Brain microvascular endothelial cell (primary cell): Measurements from ENCODE around the gene ZNF254.

Experiments used
- DNase-seq: peaks from one replicate; pipeline ENCODE4 v3.0.0-alpha.2; 2020
- H3K27ac ChIP-seq: fragments of 250-450 bp; sonication (Bioruptor Pico); 2 replicates; pipeline ENCODE4 v1.5.1; 2020; ENCODE audit warnings: mild to moderate bottlenecking, moderate library complexity
- H3K27me3 ChIP-seq: fragments of 250-450 bp; sonication (Bioruptor Pico); replicated peaks from 2 replicates; pipeline ENCODE4 v1.5.1; 2020; ENCODE audit warnings: mild to moderate bottlenecking
- H3K36me3 ChIP-seq: fragments of 250-450 bp; sonication (Bioruptor Pico); replicated peaks from 2 replicates; pipeline ENCODE4 v1.5.1; 2020; ENCODE audit warnings: mild to moderate bottlenecking
- H3K4me3 ChIP-seq: 2 replicates; pipeline ENCODE4 v1.5.1; 2011; ENCODE audit warnings: low read depth, mild to moderate bottlenecking, control low read depth, low read length, moderate library complexity
- in situ Hi-C: cut with HindIII; loops from 2 replicates; pipeline ENCODE4 v1.10.0; 2017; ENCODE audit warnings: low sequenced_read_pairs, low pct_ligation_motif_present
- TF ChIP-seq, protein P1 (sequence below): IDR thresholded peaks from 2 replicates; pipeline ENCODE4 v1.5.1; 2011; ENCODE audit warnings: low read depth, mild to moderate bottlenecking, moderate library complexity, low read length, control low read depth, inconsistent platforms; ENCODE audit errors: missing control alignments

Gene ZNF254

GRCh38 chr19:24065243-24065642 is 21.7 kb upstream of the ZNF254 start:
- no peaks in the 10 kb centered on the region for H3K27me3 ChIP-seq
- DNase-seq: no peak
- H3K27ac ChIP-seq: no peak overlapping the region
- TF ChIP-seq, protein P1, sequence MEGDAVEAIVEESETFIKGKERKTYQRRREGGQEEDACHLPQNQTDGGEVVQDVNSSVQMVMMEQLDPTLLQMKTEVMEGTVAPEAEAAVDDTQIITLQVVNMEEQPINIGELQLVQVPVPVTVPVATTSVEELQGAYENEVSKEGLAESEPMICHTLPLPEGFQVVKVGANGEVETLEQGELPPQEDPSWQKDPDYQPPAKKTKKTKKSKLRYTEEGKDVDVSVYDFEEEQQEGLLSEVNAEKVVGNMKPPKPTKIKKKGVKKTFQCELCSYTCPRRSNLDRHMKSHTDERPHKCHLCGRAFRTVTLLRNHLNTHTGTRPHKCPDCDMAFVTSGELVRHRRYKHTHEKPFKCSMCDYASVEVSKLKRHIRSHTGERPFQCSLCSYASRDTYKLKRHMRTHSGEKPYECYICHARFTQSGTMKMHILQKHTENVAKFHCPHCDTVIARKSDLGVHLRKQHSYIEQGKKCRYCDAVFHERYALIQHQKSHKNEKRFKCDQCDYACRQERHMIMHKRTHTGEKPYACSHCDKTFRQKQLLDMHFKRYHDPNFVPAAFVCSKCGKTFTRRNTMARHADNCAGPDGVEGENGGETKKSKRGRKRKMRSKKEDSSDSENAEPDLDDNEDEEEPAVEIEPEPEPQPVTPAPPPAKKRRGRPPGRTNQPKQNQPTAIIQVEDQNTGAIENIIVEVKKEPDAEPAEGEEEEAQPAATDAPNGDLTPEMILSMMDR: no peak
- in situ Hi-C loops: no loop called here
- peaks cover 11% of the 10 kb centered on the region for H3K36me3 ChIP-seq
- no peak overlapping the region for H3K4me3 ChIP-seq

GRCh38 chr19:24065865-24066604 is 21.0 kb upstream of the ZNF254 start:
- no peak for DNase-seq
- peaks cover 4% of the 10 kb centered on the region for H3K36me3 ChIP-seq
- TF ChIP-seq, protein P1: no peak
- in situ Hi-C loops: no loop called here
- H3K27ac ChIP-seq: no peak overlapping the region
- H3K4me3 ChIP-seq: no peak overlapping the region
- H3K27me3 ChIP-seq: no peaks in the 10 kb centered on the region

GRCh38 chr19:24069905-24070657 is 16.9 kb upstream of the ZNF254 start:
- H3K36me3 ChIP-seq: peaks cover 5% of the 10 kb centered on the region
- H3K4me3 ChIP-seq: no peak overlapping the region
- TF ChIP-seq, protein P1: no peak
- H3K27ac ChIP-seq: no peak overlapping the region
- peak; percentile 13 for DNase-seq
- in situ Hi-C loops: no loop called here
- H3K27me3 ChIP-seq: no peaks in the 10 kb centered on the region

GRCh38 chr19:24071078-24071477 is 15.9 kb upstream of the ZNF254 start:
- Histone ChIP-seq H3K27ac (no peak overlapping the region), H3K27me3 (no peaks in the 10 kb centered on the region), H3K36me3 (peaks cover 5% of the 10 kb centered on the region), H3K4me3 (no peak overlapping the region)
- in situ Hi-C loops: no loop called here
- TF ChIP-seq, protein P1: no peak
- no peak for DNase-seq

GRCh38 chr19:24072720-24073119 is 14.3 kb upstream of the ZNF254 start:
- no peak for DNase-seq
- no peaks in the 10 kb centered on the region for H3K27me3 ChIP-seq
- H3K4me3 ChIP-seq: no peak overlapping the region
- in situ Hi-C loops: no loop called here
- peaks cover 5% of the 10 kb centered on the region for H3K36me3 ChIP-seq
- TF ChIP-seq, protein P1: no peak
- H3K27ac ChIP-seq: no peak overlapping the region
